Endothelial cell of umbilical vein (primary cell): ENCODE data around the gene SVIL. TPM values are rescaled to one million over a fixed set of nuclear protein-coding genes. Genes with fewer than 3 reads are reported as not detected.

ENCODE experiments used
- BruUV-seq: library from RNA; stranded (reverse); fragments of 400-500 nt; replicated peaks from 2 replicates; lab custom pipeline; 2021; lab: Mats Ljungman, UMichigan
- CTCF ChIA-PET: fragments of 300-600, 350-600 bp; sonication (Branson Sonifier 250); formaldehyde crosslinking; loops from one replicate; lab custom pipeline; 2021; ENCODE audit warnings: antibody characterized with exemption, inconsistent platforms; lab: Charles Lee
- POLR2A ChIA-PET: fragments of 300-600, 350-600 bp; sonication (Branson Sonifier 250); formaldehyde crosslinking; loops from one replicate; lab custom pipeline; 2021; ENCODE audit warnings: antibody characterized with exemption, inconsistent platforms; lab: Charles Lee
- DNase-seq: peaks from one replicate; pipeline ENCODE4 v3.0.0-alpha.2; 2011; ENCODE audit warnings: low read depth, low spot score
- FAIRE-seq: peaks from 2 replicates; lab custom pipeline; 2011; peaks lifted over from hg19 to GRCh38; lab: Jason Lieb, UNC
- H2AFZ ChIP-seq: 2 replicates; pipeline ENCODE4 v1.6.0; 2012; ENCODE audit warnings: low read depth, low read length, control low read depth, inconsistent platforms
- H3K27ac ChIP-seq: 2 replicates; pipeline ENCODE4 v1.5.1; 2011; ENCODE audit warnings: low read depth, mild to moderate bottlenecking, control low read depth, low read length, moderate library complexity; ENCODE audit not compliant: insufficient read depth
- H3K27me3 ChIP-seq, 2 experiments: 2 replicates each; pipeline versions ENCODE4 v1.6.0 to v1.6.1; 2011; ENCODE audit warnings: low read length in 2 of 2, mixed read lengths in 1 of 2; ENCODE audit not compliant: control insufficient read depth in 2 of 2, insufficient read depth in 2 of 2
- H3K36me3 ChIP-seq, 2 experiments: 2 replicates in 1 of 2; 3 replicates in 1 of 2; pipeline ENCODE4 v1.5.1; 2011; ENCODE audit warnings: low read length in 2 of 2, mild to moderate bottlenecking in 1 of 2, moderate library complexity in 1 of 2; ENCODE audit not compliant: control insufficient read depth in 2 of 2, insufficient read depth in 2 of 2; ENCODE audit errors: extremely low read depth in 1 of 2
- H3K4me1 ChIP-seq: 3 replicates; pipeline ENCODE4 v1.5.1; 2011; ENCODE audit warnings: mild to moderate bottlenecking, low read length; ENCODE audit not compliant: control insufficient read depth, insufficient read depth; ENCODE audit errors: extremely low read depth
- H3K4me2 ChIP-seq: 2 replicates; pipeline ENCODE4 v1.6.1; 2011; ENCODE audit warnings: low read length, control low read depth, mixed read lengths; ENCODE audit not compliant: insufficient read depth
- H3K4me3 ChIP-seq, 3 experiments: fragments of 200-600 bp in 1 of 3; sonication (generic), shearing (Covaris generic) in 1 of 3; replicated peaks in 1 of 3; 2 replicates each; pipeline ENCODE4 v1.5.1; 2011 to 2016; ENCODE audit warnings: control low read depth in 3 of 3, low read length in 3 of 3, mild to moderate bottlenecking in 2 of 3, inconsistent platforms in 1 of 3, low read depth in 1 of 3, moderate library complexity in 1 of 3; ENCODE audit not compliant: insufficient read depth in 1 of 3
- H3K79me2 ChIP-seq: 2 replicates; pipeline ENCODE4 v1.6.0; 2012; ENCODE audit warnings: low read length, inconsistent platforms; ENCODE audit not compliant: control insufficient read depth, insufficient read depth
- H3K9ac ChIP-seq: replicated peaks from 2 replicates; pipeline ENCODE3; 2011; ENCODE audit warnings: low read length, control low read depth; ENCODE audit not compliant: insufficient read depth; ENCODE audit errors: extremely low read depth
- H3K9me1 ChIP-seq: replicated peaks from 3 replicates; pipeline ENCODE4 v1.6.0; 2011; ENCODE audit warnings: mild to moderate bottlenecking, low read length; ENCODE audit not compliant: control insufficient read depth, insufficient read depth; ENCODE audit errors: extremely low read depth
- H3K9me3 ChIP-seq: replicated peaks from 2 replicates; pipeline ENCODE4 v1.5.1; 2012; ENCODE audit warnings: low read length, inconsistent platforms; ENCODE audit not compliant: control insufficient read depth, insufficient read depth
- H4K20me1 ChIP-seq: replicated peaks from 2 replicates; pipeline ENCODE3; 2011; ENCODE audit warnings: mild to moderate bottlenecking, low read length; ENCODE audit not compliant: control insufficient read depth, insufficient read depth; ENCODE audit errors: extremely low read depth
- CTCF ChIP-seq, 2 donors: IDR thresholded peaks; 1 replicate in 1 of 2; 2 replicates in 1 of 2; pipeline ENCODE4 v1.5.1; 2011; ENCODE audit warnings: low read length in 2 of 2, mild to moderate bottlenecking in 2 of 2, moderate library complexity in 2 of 2, control low read depth in 1 of 2, inconsistent platforms in 1 of 2, low read depth in 1 of 2; ENCODE audit not compliant: insufficient read depth in 1 of 2; ENCODE audit errors: extremely low read depth in 1 of 2
- EZH2 ChIP-seq: IDR thresholded peaks from 2 replicates; pipeline ENCODE4 v1.6.1; 2012; ENCODE audit warnings: borderline replicate concordance, low read depth, mild to moderate bottlenecking, moderate library complexity, low read length, inconsistent platforms; ENCODE audit not compliant: severe bottlenecking
- FOS ChIP-seq: IDR thresholded peaks from 2 replicates; pipeline ENCODE4 v1.6.1; 2011; ENCODE audit warnings: mild to moderate bottlenecking, low read length, moderate library complexity, borderline replicate concordance; ENCODE audit not compliant: insufficient read depth
- GATA2 ChIP-seq: IDR thresholded peaks from 2 replicates; pipeline ENCODE4 v1.7.0; 2011; ENCODE audit warnings: low read depth, mild to moderate bottlenecking, moderate library complexity, mixed read lengths, low read length; ENCODE audit not compliant: insufficient read length, insufficient read depth
- JUN ChIP-seq: IDR thresholded peaks from 2 replicates; pipeline ENCODE4 v1.6.1; 2011; ENCODE audit warnings: borderline replicate concordance, low read depth; ENCODE audit not compliant: insufficient read length, insufficient read depth
- MAX ChIP-seq: IDR thresholded peaks from 2 replicates; pipeline ENCODE4 v1.6.1; 2011; ENCODE audit not compliant: insufficient read depth, insufficient read length
- MYC ChIP-seq: IDR thresholded peaks from one replicate; pipeline ENCODE4 v1.6.1; 2011; ENCODE audit warnings: mild to moderate bottlenecking, low read depth, low read length
- POLR2A ChIP-seq: IDR thresholded peaks from 2 replicates; pipeline ENCODE4 v1.6.1; 2012; ENCODE audit warnings: low read depth, mild to moderate bottlenecking, control low read depth, low read length
- POLR2AphosphoS5 ChIP-seq: IDR thresholded peaks from 2 replicates; pipeline ENCODE4 v1.6.1; 2012; ENCODE audit warnings: low read depth, mild to moderate bottlenecking, control low read depth, low read length, moderate library complexity; ENCODE audit not compliant: insufficient read depth
- dilution Hi-C: fragments of 300-500 bp; cut with MboI; formaldehyde crosslinking; loops from one replicate; pipeline ENCODE4 v1.15.0; 2019; ENCODE audit warnings: low sequenced_read_pairs; ENCODE audit not compliant: extremely low pct_ligation_motif_present
- intact Hi-C: fragments of 100-400 bp; cut with micrococcal nuclease; formaldehyde crosslinking; loops from one replicate; pipeline ENCODE4 v1.10.0; 2022
- polyA plus RNA-seq, 4 experiments: library from polyadenylated mRNA; depleted of rRNA in 3 of 4; stranded (reverse) in 3 of 4; unstranded in 1 of 4; fragments of >200 nt; gene quantifications; 2 replicates each; pipeline versions ENCODE4 v1.2.1 to v1.2.3, GENCODE V29; 2011 to 2012; ENCODE audit warnings: missing spikeins in 1 of 4
- total RNA-seq: library from RNA; stranded (reverse); gene quantifications from 2 replicates; pipeline ENCODE4 v1.2.3, GENCODE V29; 2021

Gene SVIL
- total and polyA plus RNA-seq, 2 donors (not counting 3 experiments of a cell fraction or from before 2014, with no cell fraction given): 22.6 to 70.7 TPM

GRCh38 chr10:29663718-29664117 lies 28.9 kb upstream of the SVIL start:
- FAIRE-seq (no peak), DNase-seq (no peak)
- Histone ChIP-seq H3K9me3 (no peaks in the 10 kb centered on the region), H3K9ac (no peak overlapping the region), H3K27me3 (no peaks in the 10 kb centered on the region), H3K9me1 (no peaks in the 10 kb centered on the region), H3K4me2 (no peak overlapping the region), H2AFZ (no peak overlapping the region), H4K20me1 (no peaks in the 10 kb centered on the region), H3K27ac (no peak overlapping the region), H3K79me2 (peaks cover 4% of the 10 kb centered on the region), H3K36me3 (no peaks in the 10 kb centered on the region), H3K4me3 (no peak overlapping the region), H3K4me1 (peaks cover 38% of the 10 kb centered on the region)
- no TSS peak for BruUV-seq
- intact Hi-C loops: no loop called here
- POLR2A ChIA-PET: no interaction called here
- no peak for TF ChIP-seq EZH2
- no peak for TF ChIP-seq FOS
- TF ChIP-seq MYC: no peak
- TF ChIP-seq POLR2AphosphoS5: no peak
- no peak for TF ChIP-seq MAX
- TF ChIP-seq JUN: no peak
- no peak for TF ChIP-seq GATA2
- TF ChIP-seq POLR2A: no peak
- TF ChIP-seq CTCF (IDR thresholded peaks at IDR 0.05; ENCODE audit: extremely low read depth in 1 of 2, insufficient read depth in 1 of 2, low read depth in 1 of 2, low read length in 2 of 2): no peak
- CTCF ChIA-PET: no interaction called here
- dilution Hi-C loops: no loop called here
